HCT116 (cell line): ENCODE results near the gene RASL11A. TPM values are rescaled to one million over a fixed set of nuclear protein-coding genes. Genes with fewer than 3 reads are reported as not detected.

Experiments used
- ATAC-seq: fragments of 200-7000 bp; cut with Tn5 transposase; 2 replicates; pipeline ENCODE4 v1.9.1; 2020; ENCODE audit warnings: mild to moderate bottlenecking, moderate library complexity
- BruUV-seq: library from RNA; stranded (reverse); fragments of 400-500 nt; replicated peaks from 2 replicates; lab custom pipeline; 2021; lab: Mats Ljungman, UMichigan
- CTCF ChIA-PET: fragments of 300-600 bp; sonication (Branson Sonifier 250); formaldehyde crosslinking; loops from one replicate; lab custom pipeline; 2021; ENCODE audit warnings: antibody characterized with exemption; lab: Charles Lee
- POLR2A ChIA-PET: fragments of 300-600, 350-600 bp; sonication (Branson Sonifier 250); formaldehyde crosslinking; loops from one replicate; lab custom pipeline; 2021; ENCODE audit warnings: antibody characterized with exemption; lab: Charles Lee
- RAD21 ChIA-PET, 2 experiments: fragments of 300-600 bp; sonication (Branson Sonifier 250); formaldehyde crosslinking; loops; one replicate each; lab custom pipeline; 2023; ENCODE audit warnings: low total read pairs in 2 of 2; ENCODE audit not compliant: uncharacterized antibody in 2 of 2, unreplicated experiment in 2 of 2, low non-redundant PET in 1 of 2; lab: Charles Lee
- DNase-seq: peaks from one replicate; pipeline ENCODE4 v3.0.0-alpha.2; 2010; ENCODE audit warnings: low read depth, low spot score
- H2AFZ ChIP-seq: fragments of 200-600 bp; shearing (Covaris generic), sonication (generic); 2 replicates; pipeline ENCODE4 v1.6.1; 2017; ENCODE audit warnings: low read depth, mixed run types, mixed read lengths, antibody characterized with exemption, low read length; ENCODE audit not compliant: poor library complexity, severe bottlenecking
- H3K27ac ChIP-seq: 2 replicates; pipeline ENCODE4 v1.5.1; 2012; ENCODE audit warnings: low read depth, low read length
- H3K27me3 ChIP-seq: fragments of 200-600 bp; sonication (generic); 2 replicates; pipeline ENCODE4 v1.6.1; 2016; ENCODE audit warnings: mixed run types, low read length, mixed read lengths; ENCODE audit not compliant: insufficient read depth
- H3K36me3 ChIP-seq, 2 experiments: fragments of 200-500 bp in 1 of 2; fragments of 200-600 bp in 1 of 2; sonication (Bioruptor generic) in 1 of 2; sonication (generic) in 1 of 2; 2 replicates each; pipeline versions ENCODE4 v1.5.1 to v1.6.1; 2014 to 2016; ENCODE audit warnings: low read length in 2 of 2, inconsistent platforms in 1 of 2, mixed read lengths in 1 of 2, mixed run types in 1 of 2; ENCODE audit not compliant: insufficient read depth in 2 of 2, control insufficient read depth in 1 of 2
- H3K4me1 ChIP-seq, 2 experiments: fragments of 200-600 bp in 1 of 2; sonication (generic) in 1 of 2; 2 replicates each; pipeline versions ENCODE4 v1.5.1 to v1.6.1; 2012 to 2017; ENCODE audit warnings: low read length in 2 of 2, inconsistent platforms in 1 of 2, mild to moderate bottlenecking in 1 of 2, mixed read lengths in 1 of 2, mixed run types in 1 of 2, moderate library complexity in 1 of 2; ENCODE audit not compliant: insufficient read depth in 2 of 2, control insufficient read depth in 1 of 2
- H3K4me2 ChIP-seq: fragments of 200-600 bp; sonication (generic); 2 replicates; pipeline ENCODE4 v1.6.1; 2017; ENCODE audit warnings: mixed run types, low read length, mixed read lengths
- H3K4me3 ChIP-seq, 2 experiments: fragments of 200-600 bp in 1 of 2; sonication (generic) in 1 of 2; replicated peaks in 1 of 2; 2 replicates each; pipeline ENCODE4 v1.5.1; 2011 to 2016; ENCODE audit warnings: low read length in 2 of 2, control low read depth in 1 of 2, low read depth in 1 of 2, mild to moderate bottlenecking in 1 of 2, mixed read lengths in 1 of 2, mixed run types in 1 of 2
- H3K79me2 ChIP-seq: fragments of 200-600 bp; sonication (generic); 2 replicates; pipeline ENCODE4 v1.6.1; 2017; ENCODE audit warnings: mild to moderate bottlenecking, mixed run types, low read length, moderate library complexity, mixed read lengths; ENCODE audit not compliant: insufficient read depth
- H3K9ac ChIP-seq: fragments of 200-600 bp; sonication (generic); 2 replicates; pipeline ENCODE4 v1.6.1; 2016; ENCODE audit warnings: low read length, mixed read lengths
- H3K9me2 ChIP-seq: fragments of 200-600 bp; sonication (generic), shearing (Covaris generic); 2 replicates; pipeline ENCODE4 v1.6.1; 2017; ENCODE audit warnings: mixed run types, mild to moderate bottlenecking, moderate library complexity; ENCODE audit not compliant: insufficient read depth
- H3K9me3 ChIP-seq, 2 experiments: fragments of 200-500 bp in 1 of 2; fragments of 200-600 bp in 1 of 2; sonication (Bioruptor generic) in 1 of 2; sonication (generic) in 1 of 2; 2 replicates each; pipeline ENCODE4 v1.6.1; 2014 to 2017; ENCODE audit warnings: low read length in 2 of 2, mixed read lengths in 2 of 2, inconsistent platforms in 1 of 2, low read depth in 1 of 2, mild to moderate bottlenecking in 1 of 2, mixed run types in 1 of 2, moderate library complexity in 1 of 2; ENCODE audit not compliant: control insufficient read depth in 1 of 2, insufficient read depth in 1 of 2
- H4K20me1 ChIP-seq: fragments of 200-600 bp; sonication (generic), shearing (Covaris generic); 2 replicates; pipeline ENCODE4 v1.6.1; 2017; ENCODE audit warnings: mixed run types, mild to moderate bottlenecking, moderate library complexity; ENCODE audit not compliant: insufficient read depth
- CTCF ChIP-seq, 3 experiments: fragments of 200-600 bp in 1 of 3; sonication (generic) in 1 of 3; IDR thresholded peaks in 2 of 3; conservative IDR thresholded peaks in 1 of 3; 2 replicates each; pipeline ENCODE4 v1.5.1; 2012 to 2017; ENCODE audit warnings: low read depth in 2 of 3, low read length in 2 of 3, antibody characterized with exemption in 1 of 3, borderline replicate concordance in 1 of 3, control low read depth in 1 of 3, mild to moderate bottlenecking in 1 of 3, mixed read lengths in 1 of 3, mixed run types in 1 of 3, moderate library complexity in 1 of 3; ENCODE audit not compliant: insufficient read depth in 1 of 3
- EGR1 ChIP-seq: IDR thresholded peaks from 2 replicates; pipeline ENCODE4 v1.6.1; 2012; ENCODE audit warnings: low read depth
- EZH2phosphoT487 ChIP-seq: fragments of 200-600 bp; IDR thresholded peaks from 2 replicates; pipeline ENCODE4 v1.6.1; 2018; ENCODE audit warnings: antibody characterized with exemption, borderline replicate concordance
- FOSL1 ChIP-seq: IDR thresholded peaks from 2 replicates; pipeline ENCODE4 v1.6.1; 2012; ENCODE audit warnings: low read depth
- MAX ChIP-seq: IDR thresholded peaks from 2 replicates; pipeline ENCODE4 v1.6.1; 2012
- RAD21 ChIP-seq: IDR thresholded peaks from 2 replicates; pipeline ENCODE4 v1.6.1; 2012; ENCODE audit warnings: low read depth, mild to moderate bottlenecking
- REST ChIP-seq: IDR thresholded peaks from 2 replicates; pipeline ENCODE4 v1.6.1; 2012; ENCODE audit warnings: low read depth
- SIN3A ChIP-seq: IDR thresholded peaks from 2 replicates; pipeline ENCODE4 v1.6.1; 2012; ENCODE audit warnings: low read depth
- SP1 ChIP-seq: IDR thresholded peaks from 2 replicates; pipeline ENCODE4 v1.6.1; 2012; ENCODE audit warnings: low read depth
- SRF ChIP-seq: IDR thresholded peaks from 2 replicates; pipeline ENCODE4 v1.6.1; 2012; ENCODE audit warnings: low read depth
- YY1 ChIP-seq: IDR thresholded peaks from 2 replicates; pipeline ENCODE4 v1.6.1; 2011; ENCODE audit warnings: low read length, low read depth, moderate library complexity, mild to moderate bottlenecking; ENCODE audit not compliant: insufficient replicate concordance; ENCODE audit errors: extremely low read depth
- ZFX ChIP-seq: fragments of 450-650 bp; IDR thresholded peaks from 2 replicates; pipeline ENCODE4 v1.6.1; 2017
- intact Hi-C: fragments of 100-400 bp; cut with micrococcal nuclease; formaldehyde crosslinking; loops from 2 replicates; pipeline ENCODE4 v1.10.0; 2022
- total RNA-seq: library from RNA; stranded (reverse); gene quantifications from one replicate; pipeline ENCODE4 v1.2.1, GENCODE V29; 2021; ENCODE audit not compliant: unreplicated experiment

The RASL11A gene
- total RNA-seq, 1 experiment from 2014 or later = 5.0 TPM

GRCh38 chr13:27280841-27281240 is 10.2 kb downstream of the RASL11A start:
- Histone ChIP-seq H3K9me3 (no peaks in the 10 kb centered on the region), H3K4me3 (no peak overlapping the region), H3K9ac (no peak overlapping the region), H3K4me1 (peaks cover 0 to 7% of the 10 kb centered on the region in 2 experiments; a peak in 1 of 4 replicates), H2AFZ (no peak overlapping the region), H3K27ac (no peak overlapping the region)
- RAD21 ChIA-PET = no interaction called here
- TF ChIP-seq ZFX (no peak), EGR1 (no peak), SRF (no peak), YY1 (no peak), REST (no peak)
- TF ChIP-seq, all 23 proteins: peak for 0
- Histone ChIP-seq H3K4me2 (no peak overlapping the region), H3K9me2 (no peaks in the 10 kb centered on the region), H3K36me3 (no peaks in the 10 kb centered on the region), H3K27me3 (no peaks in the 10 kb centered on the region), H3K79me2 (no peaks in the 10 kb centered on the region), H4K20me1 (no peaks in the 10 kb centered on the region)
- no peak for DNase-seq
- POLR2A ChIA-PET = no interaction called here
- BruUV-seq = no TSS peak
- ATAC-seq = no peak
- CTCF ChIA-PET = interaction anchor here (0.8 to 4.2 kb wide), 5 partner anchors 9 to 334 kb away, joined by 3 to 41 read pairs (median 5); partner anchors contain the start of gene RASL11A
- intact Hi-C loops = no loop called here

- BruUV-seq = no TSS peak
- ChIA-PET RAD21 (no interaction called here), CTCF (interaction anchor here (0.9 to 4.2 kb wide), 4 partner anchors 9 to 334 kb away, joined by 3 to 41 read pairs (median 5); partner anchors contain the start of gene RASL11A), POLR2A (no interaction called here)
- Histone ChIP-seq H3K9me2 (no peaks in the 10 kb centered on the region), H3K9ac (no peak overlapping the region), H2AFZ (no peak overlapping the region), H3K27me3 (no peaks in the 10 kb centered on the region), H3K4me3 (no peak overlapping the region), H4K20me1 (no peaks in the 10 kb centered on the region), H3K9me3 (no peaks in the 10 kb centered on the region), H3K36me3 (no peaks in the 10 kb centered on the region), H3K4me1 (peaks cover 0 to 7% of the 10 kb centered on the region in 2 experiments; a peak in 1 of 4 replicates), H3K79me2 (no peaks in the 10 kb centered on the region), H3K27ac (no peak overlapping the region), H3K4me2 (no peak overlapping the region)
- ATAC-seq (no peak), DNase-seq (no peak)
- TF ChIP-seq CTCF (IDR thresholded peaks at IDR 0.05 in 2 of 3, conservative IDR thresholded peaks at IDR 0.05 in 1 of 3; ENCODE audit: borderline replicate concordance in 1 of 3, insufficient read depth in 1 of 3, low read depth in 2 of 3, low read length in 2 of 3) (no peak), RAD21 (no peak), SP1 (no peak), FOSL1 (no peak), SIN3A (no peak), EZH2phosphoT487 (no peak), MAX (no peak), YY1 (no peak)
- intact Hi-C loops = no loop called here
These were observed 10.8 kb downstream of the RASL11A start for GRCh38 chr13:27281420-27281819.
